SK-N-SH treated with all-trans-retinoic acid at 6 μM for 48 hours (cell line): ENCODE results near the gene OR52N5.

Source experiments
- ATAC-seq: fragments of 200-7000 bp; cut with Tn5 transposase; 3 replicates; pipeline ENCODE4 v1.9.1; 2020; ENCODE audit warnings: mild to moderate bottlenecking, moderate library complexity
- ARNTL ChIP-seq: fragments of 450-650 bp; formaldehyde crosslinking; IDR thresholded peaks from 2 replicates; pipeline ENCODE4 v1.5.0; 2020; ENCODE audit warnings: low read depth, mild to moderate bottlenecking, moderate library complexity, borderline replicate concordance
- BACH2 ChIP-seq: fragments of 250-450 bp; sonication (Bioruptor Pico); IDR thresholded peaks from 2 replicates; pipeline ENCODE4 v1.9.0; 2021; ENCODE audit warnings: mild to moderate bottlenecking, borderline replicate concordance
- CREB5 ChIP-seq: fragments of 250-450 bp; sonication (Bioruptor Pico); IDR thresholded peaks from 2 replicates; pipeline ENCODE4 v1.5.1; 2020; ENCODE audit warnings: low read depth, mild to moderate bottlenecking, moderate library complexity
- CSDC2 ChIP-seq: fragments of 250-450 bp; sonication (Bioruptor Pico); IDR thresholded peaks from 2 replicates; pipeline ENCODE4 v1.5.0; 2020; ENCODE audit warnings: mild to moderate bottlenecking, moderate library complexity
- CSRNP3 ChIP-seq: fragments of 250-450 bp; sonication (Bioruptor Pico); IDR thresholded peaks from 2 replicates; pipeline ENCODE4 v1.5.1; 2021; ENCODE audit warnings: mild to moderate bottlenecking, moderate library complexity
- ESRRG ChIP-seq: fragments of 250-450 bp; sonication (Bioruptor Pico); IDR thresholded peaks from 2 replicates; pipeline ENCODE4 v1.6.1; 2021; ENCODE audit warnings: mild to moderate bottlenecking
- GLIS3 ChIP-seq: fragments of 250-450 bp; sonication (Bioruptor Pico); IDR thresholded peaks from 2 replicates; pipeline ENCODE4 v1.5.0; 2020; ENCODE audit warnings: mild to moderate bottlenecking, moderate library complexity
- ISL1 ChIP-seq: fragments of 250-450 bp; sonication (Bioruptor Pico); IDR thresholded peaks from 2 replicates; pipeline ENCODE4 v2.1.2; 2022; ENCODE audit warnings: mild to moderate bottlenecking, moderate library complexity
- OSR1 ChIP-seq: fragments of 250-450 bp; sonication (Bioruptor Pico); IDR thresholded peaks from 2 replicates; pipeline ENCODE4 v1.8.0; 2022; ENCODE audit warnings: moderate library complexity, mild to moderate bottlenecking, inconsistent platforms
- PATZ1 ChIP-seq: fragments of 250-450 bp; sonication (Bioruptor Pico); IDR thresholded peaks from 2 replicates; pipeline ENCODE4 v1.8.0; 2020; ENCODE audit warnings: mild to moderate bottlenecking, moderate library complexity, borderline replicate concordance
- POU6F1 ChIP-seq: fragments of 250-450 bp; sonication (Bioruptor Pico); IDR thresholded peaks from 2 replicates; pipeline ENCODE4 v1.8.0; 2021; ENCODE audit warnings: low read depth, mild to moderate bottlenecking, moderate library complexity, borderline replicate concordance
- PPARA ChIP-seq: fragments of 250-450 bp; sonication (Bioruptor Pico); IDR thresholded peaks from 2 replicates; pipeline ENCODE4 v1.5.0; 2020; ENCODE audit warnings: mild to moderate bottlenecking, borderline replicate concordance
- RARB ChIP-seq: fragments of 250-450 bp; sonication (Bioruptor Pico); IDR thresholded peaks from 2 replicates; pipeline ENCODE4 v1.8.0; 2021; ENCODE audit warnings: mild to moderate bottlenecking, moderate library complexity
- TCF4 ChIP-seq: fragments of 250-450 bp; sonication (Bioruptor Pico); IDR thresholded peaks from 2 replicates; pipeline ENCODE4 v1.8.0; 2021; ENCODE audit warnings: mild to moderate bottlenecking, moderate library complexity, borderline replicate concordance
- TOX ChIP-seq: fragments of 250-450 bp; sonication (Bioruptor Pico); IDR thresholded peaks from 2 replicates; pipeline ENCODE4 v1.8.0; 2021; ENCODE audit warnings: mild to moderate bottlenecking, moderate library complexity, borderline replicate concordance
- TSHZ2 ChIP-seq: fragments of 250-450 bp; sonication (Bioruptor Pico); IDR thresholded peaks from 2 replicates; pipeline ENCODE4 v1.5.0; 2020; ENCODE audit warnings: mild to moderate bottlenecking, moderate library complexity
- ZC3H10 ChIP-seq: fragments of 250-450 bp; sonication (Bioruptor Pico); IDR thresholded peaks from 2 replicates; pipeline ENCODE4 v1.5.1; 2021; ENCODE audit warnings: mild to moderate bottlenecking, moderate library complexity
- ZFP3 ChIP-seq: fragments of 250-450 bp; sonication (Bioruptor Pico); IDR thresholded peaks from 2 replicates; pipeline ENCODE4 v1.5.0; 2020; ENCODE audit warnings: mild to moderate bottlenecking, moderate library complexity
- ZFP30 ChIP-seq: fragments of 450-650 bp; formaldehyde crosslinking; IDR thresholded peaks from 2 replicates; pipeline ENCODE4 v1.5.0; 2022; ENCODE audit warnings: mild to moderate bottlenecking, moderate library complexity
- ZNF565 ChIP-seq: fragments of 450-650 bp; formaldehyde crosslinking; conservative IDR thresholded peaks from 2 replicates; pipeline ENCODE4 v1.5.0; 2020; ENCODE audit warnings: low read depth, mild to moderate bottlenecking, moderate library complexity
- ZNF70 ChIP-seq: fragments of 450-650 bp; formaldehyde crosslinking; IDR thresholded peaks from 2 replicates; pipeline ENCODE4 v1.5.0; 2020; ENCODE audit warnings: mild to moderate bottlenecking, moderate library complexity
- ZNF8 ChIP-seq: fragments of 450-650 bp; formaldehyde crosslinking; IDR thresholded peaks from 2 replicates; pipeline ENCODE4 v1.5.0; 2020; ENCODE audit warnings: mild to moderate bottlenecking, moderate library complexity

The OR52N5 gene

GRCh38 chr11:5767056-5767455 is 16.1 kb downstream of the OR52N5 start:
- TF ChIP-seq GLIS3 (CRISPR knock-in tag) (no peak), TOX (CRISPR knock-in tag) (no peak)
- ATAC-seq = no peak

- no peak for ATAC-seq
- no peak for TF ChIP-seq OSR1 (CRISPR knock-in tag)
- TF ChIP-seq ESRRG = no peak
- no peak for TF ChIP-seq ZC3H10 (CRISPR knock-in tag)
- no peak for TF ChIP-seq CREB5 (CRISPR knock-in tag)
- no peak for TF ChIP-seq PATZ1 (CRISPR knock-in tag)
- no peak for TF ChIP-seq ZNF8
- no peak for TF ChIP-seq TSHZ2 (CRISPR knock-in tag)
- TF ChIP-seq TCF4 (CRISPR knock-in tag) = no peak
- no peak for TF ChIP-seq RARB (CRISPR knock-in tag)
- no peak for TF ChIP-seq ZFP30
- no peak for TF ChIP-seq ZFP3 (CRISPR knock-in tag)
- TF ChIP-seq ZNF70 (CRISPR knock-in tag) = no peak
- no peak for TF ChIP-seq PPARA (CRISPR knock-in tag)
- TF ChIP-seq CSRNP3 (CRISPR knock-in tag) = no peak
- TF ChIP-seq BACH2 (CRISPR knock-in tag) = no peak
- no peak for TF ChIP-seq ARNTL (CRISPR knock-in tag)
- TF ChIP-seq CSDC2 (CRISPR knock-in tag) = no peak
- TF ChIP-seq POU6F1 (CRISPR knock-in tag) = no peak
Observed at GRCh38 chr11:5753943-5754342, 29.2 kb downstream of the OR52N5 start, which contains the start of gene OR52N4. Gene OR52N4, plus strand, starts transcription at chr11:5754243. Its CDS starts 498 bp downstream, at chr11:5754741.

- TF ChIP-seq RARB (CRISPR knock-in tag) (no peak), TCF4 (CRISPR knock-in tag) (no peak), GLIS3 (CRISPR knock-in tag) (no peak), ESRRG (no peak), CREB5 (CRISPR knock-in tag) (no peak), ISL1 (CRISPR knock-in tag) (no peak), CSDC2 (CRISPR knock-in tag) (no peak), POU6F1 (CRISPR knock-in tag) (no peak), ZNF70 (CRISPR knock-in tag) (no peak), PATZ1 (CRISPR knock-in tag) (no peak), BACH2 (CRISPR knock-in tag) (no peak), ZC3H10 (CRISPR knock-in tag) (no peak), PPARA (CRISPR knock-in tag) (no peak), ZNF565 (no peak)
- no peak for ATAC-seq
Observed at GRCh38 chr11:5749836-5750235, 33.3 kb downstream of the OR52N5 start.
